Stimulated activated CD8-positive, alpha-beta memory T cell treated with anti-CD3 and anti-CD28 coated beads, Interleukin-7, amount 100 ng/mL, for 1 hour (primary cell): ENCODE measurements around the gene RARRES2.
"Not testable (repeated sequence)": the region's sequence is repeated elsewhere in the genome, so short reads cannot be mapped to it uniquely, and the experiment has no call there.

Experiments
- DNase-seq, 2 donors: peaks; one replicate each; pipeline ENCODE4 v3.0.0-alpha.2; 2020; ENCODE audit warnings: low read depth in 2 of 2

The RARRES2 gene

DNA sequence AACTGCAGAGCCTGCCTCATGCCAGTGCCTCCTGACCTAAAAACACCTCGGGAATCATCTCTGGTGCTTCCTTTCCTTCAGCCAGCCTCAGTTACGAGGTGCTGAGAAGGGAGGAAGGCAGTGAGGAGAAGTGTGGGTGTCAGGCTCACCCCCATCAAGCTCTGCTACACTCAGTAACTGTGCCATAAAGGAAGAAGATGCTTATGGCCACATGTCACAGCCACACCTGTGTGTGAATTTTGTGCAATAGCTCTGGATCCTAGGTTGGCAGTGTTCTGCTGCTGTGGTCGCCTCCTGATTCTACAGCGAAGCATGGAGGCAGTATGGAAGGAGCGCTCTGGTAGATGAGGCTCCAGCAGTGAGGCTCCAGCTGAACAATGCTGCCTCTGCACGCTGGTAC, 52.6 kb downstream of the RARRES2 start:
- not testable (repeated sequence) for DNase-seq
